Natural killer cell (primary cell): ENCODE results near the gene ZNF577. TPM values are rescaled to one million over a fixed set of nuclear protein-coding genes. Genes with fewer than 3 reads are reported as not detected.

Experiments used
- ATAC-seq, 3 donors: fragments of 150-1000 bp in 2 of 3; fragments of 200-7000 bp in 1 of 3; cut with Tn5 transposase; 1 replicate in 1 of 3; 2 replicates in 2 of 3; pipeline ENCODE4 v1.10.0; 2021; ENCODE audit warnings: mild to moderate bottlenecking in 2 of 3, moderate library complexity in 2 of 3
- DNase-seq, 2 donors: peaks; one replicate each; pipeline versions ENCODE4 v3.0.0 to v3.0.0-alpha.2; 2013 to 2021; ENCODE audit warnings: mixed read lengths in 1 of 2
- H3K27ac ChIP-seq: one replicate; pipeline ENCODE4 v1.5.1; 2013; ENCODE audit warnings: mild to moderate bottlenecking, low read length
- H3K27me3 ChIP-seq: one replicate; pipeline ENCODE4 v1.6.1; 2013; ENCODE audit warnings: low read length; ENCODE audit not compliant: control insufficient read depth, insufficient read depth
- H3K36me3 ChIP-seq: one replicate; pipeline ENCODE4 v1.6.1; 2013; ENCODE audit warnings: low read length; ENCODE audit not compliant: control insufficient read depth, insufficient read depth
- H3K4me1 ChIP-seq: one replicate; pipeline ENCODE4 v1.6.1; 2013; ENCODE audit warnings: low read length; ENCODE audit not compliant: control insufficient read depth, insufficient read depth
- H3K4me3 ChIP-seq: one replicate; pipeline ENCODE4 v1.5.1; 2013; ENCODE audit warnings: low read length
- H3K9me3 ChIP-seq: one replicate; pipeline ENCODE4 v1.6.1; 2013; ENCODE audit warnings: low read length; ENCODE audit not compliant: control insufficient read depth, insufficient read depth
- H3K27ac Mint-ChIP-seq, 2 donors: one replicate each; pipeline ENCODE4 v1.8.0; 2022; ENCODE audit warnings: mild to moderate bottlenecking in 2 of 2, mixed read lengths in 2 of 2, moderate library complexity in 1 of 2
- H3K27me3 Mint-ChIP-seq, 2 donors: one replicate each; pipeline ENCODE4 v1.8.0; 2022; ENCODE audit warnings: low read depth in 2 of 2, mixed read lengths in 2 of 2
- H3K36me3 Mint-ChIP-seq: one replicate; pipeline ENCODE4 v1.8.0; 2022; ENCODE audit warnings: mixed read lengths
- H3K4me1 Mint-ChIP-seq, 2 donors: one replicate each; pipeline ENCODE4 v1.8.0; 2022; ENCODE audit warnings: mixed read lengths in 2 of 2
- H3K4me3 Mint-ChIP-seq: one replicate; pipeline ENCODE4 v1.8.0; 2022; ENCODE audit warnings: mild to moderate bottlenecking, moderate library complexity, mixed read lengths
- H3K9me3 Mint-ChIP-seq, 2 donors: one replicate each; pipeline ENCODE4 v1.8.0; 2022; ENCODE audit warnings: mixed read lengths in 2 of 2
- WGBS: methylation state at CpG from one replicate; pipeline ENCODE4 v1.1.7; 2013; ENCODE audit warnings: missing lambda C conversion rate; ENCODE audit not compliant: insufficient coverage; 5-methylcytosine and 5-hydroxymethylcytosine counted together
- intact Hi-C: fragments of 100-400 bp; cut with micrococcal nuclease; formaldehyde crosslinking; loops from one replicate; pipeline ENCODE4 v1.14.2; 2022
- total RNA-seq, 4 donors: library from RNA; stranded (reverse); fragments of 120-200 nt in 1 of 4; gene quantifications; one replicate each; pipeline versions ENCODE4 v1.2.3 to v1.2.4, GENCODE V29; 2013 to 2022
- TF ChIP-seq, protein P1 (sequence below): fragments of 200-600 bp; IDR thresholded peaks from one replicate; pipeline ENCODE4 v1.8.0; 2022; ENCODE audit warnings: antibody characterized with exemption

The ZNF577 gene
- total RNA-seq, 3 donors from 2014 or later (not counting 1 experiment from before 2014, with no cell fraction given): 8.5 to 15.6 (median 12.4) TPM

DNA sequence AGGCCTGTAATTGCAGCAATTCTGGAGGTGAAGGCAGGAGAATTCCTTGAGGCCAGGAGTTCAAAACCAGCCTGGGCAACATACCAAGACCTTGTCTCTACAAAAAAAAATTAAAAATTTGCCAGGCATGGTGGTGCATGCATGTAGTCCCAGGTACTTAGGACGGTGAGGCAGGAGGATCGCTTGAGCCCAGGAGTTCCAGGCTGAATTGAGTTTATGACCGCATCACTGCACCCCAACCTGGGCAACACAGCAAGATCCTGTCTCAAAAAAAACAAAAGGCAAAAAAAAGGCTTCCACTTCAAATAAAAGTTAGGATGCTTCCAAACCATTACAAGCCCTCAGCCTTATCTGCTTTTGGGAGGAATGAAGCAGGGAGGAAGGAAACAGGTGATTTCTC is 5.2 kb downstream of the ZNF577 start:
- intact Hi-C loops: loop anchor here (10.0 kb wide), 1 partner anchor 62 kb away; no protein-coding TSS in a partner anchor
- no peak for ATAC-seq
- H3K27me3 ChIP-seq: no peaks in the 10 kb centered on the region
- peaks cover 5 to 10% of the 10 kb centered on the region in 2 donors for H3K4me1 Mint-ChIP-seq
- WGBS: 100% methylated on average over 3 of the region's 3 CpGs
- no peak for DNase-seq
- no peak overlapping the region for H3K27ac ChIP-seq
- no peak overlapping the region for H3K4me3 ChIP-seq
- no peaks in the 10 kb centered on the region for H3K27me3 Mint-ChIP-seq
- peaks cover 20% of the 10 kb centered on the region for H3K36me3 ChIP-seq
- peaks cover 57% of the 10 kb centered on the region for H3K9me3 ChIP-seq
- TF ChIP-seq, protein P1, sequence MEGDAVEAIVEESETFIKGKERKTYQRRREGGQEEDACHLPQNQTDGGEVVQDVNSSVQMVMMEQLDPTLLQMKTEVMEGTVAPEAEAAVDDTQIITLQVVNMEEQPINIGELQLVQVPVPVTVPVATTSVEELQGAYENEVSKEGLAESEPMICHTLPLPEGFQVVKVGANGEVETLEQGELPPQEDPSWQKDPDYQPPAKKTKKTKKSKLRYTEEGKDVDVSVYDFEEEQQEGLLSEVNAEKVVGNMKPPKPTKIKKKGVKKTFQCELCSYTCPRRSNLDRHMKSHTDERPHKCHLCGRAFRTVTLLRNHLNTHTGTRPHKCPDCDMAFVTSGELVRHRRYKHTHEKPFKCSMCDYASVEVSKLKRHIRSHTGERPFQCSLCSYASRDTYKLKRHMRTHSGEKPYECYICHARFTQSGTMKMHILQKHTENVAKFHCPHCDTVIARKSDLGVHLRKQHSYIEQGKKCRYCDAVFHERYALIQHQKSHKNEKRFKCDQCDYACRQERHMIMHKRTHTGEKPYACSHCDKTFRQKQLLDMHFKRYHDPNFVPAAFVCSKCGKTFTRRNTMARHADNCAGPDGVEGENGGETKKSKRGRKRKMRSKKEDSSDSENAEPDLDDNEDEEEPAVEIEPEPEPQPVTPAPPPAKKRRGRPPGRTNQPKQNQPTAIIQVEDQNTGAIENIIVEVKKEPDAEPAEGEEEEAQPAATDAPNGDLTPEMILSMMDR: no peak
- H3K4me1 ChIP-seq: no peaks in the 10 kb centered on the region
- peaks cover 37% of the 10 kb centered on the region for H3K36me3 Mint-ChIP-seq
- H3K27ac Mint-ChIP-seq: no peak overlapping the region
- H3K4me3 Mint-ChIP-seq: no peak overlapping the region
- peaks cover 11 to 28% of the 10 kb centered on the region in 2 donors for H3K9me3 Mint-ChIP-seq

DNA sequence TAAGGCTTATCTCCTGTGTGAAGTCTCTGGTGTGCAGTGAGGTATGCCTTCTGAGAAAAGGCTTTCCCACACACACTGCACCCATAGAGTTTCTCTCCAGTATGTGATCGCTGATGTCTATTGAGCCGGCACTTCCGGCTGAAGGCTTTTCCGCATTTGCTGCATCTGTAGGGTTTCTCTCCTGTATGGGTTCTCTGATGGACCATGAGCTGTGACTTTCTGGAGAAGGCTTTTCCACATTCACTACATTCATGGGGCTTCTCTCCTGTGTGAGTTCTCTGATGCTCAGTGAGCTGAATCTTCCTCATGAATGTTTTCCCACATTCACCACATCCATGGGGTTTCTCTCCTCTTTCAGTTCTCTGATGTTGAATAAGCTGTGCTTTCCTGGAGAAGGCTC is 14.7 kb downstream of the ZNF577 start:
- peaks cover 92% of the 10 kb centered on the region for H3K36me3 Mint-ChIP-seq
- intact Hi-C loops: no loop called here
- TF ChIP-seq, protein P1: no peak
- H3K27ac Mint-ChIP-seq: no peak overlapping the region
- DNase-seq (no peak), ATAC-seq (no peak)
- peaks cover 78% of the 10 kb centered on the region for H3K9me3 ChIP-seq
- peaks cover 34 to 55% of the 10 kb centered on the region in 2 donors for H3K9me3 Mint-ChIP-seq
- no peaks in the 10 kb centered on the region for H3K27me3 Mint-ChIP-seq
- H3K27ac ChIP-seq: no peak overlapping the region
- WGBS: no CpG with 5 or more reads among the region's 4 CpGs
- H3K4me1 Mint-ChIP-seq: no peaks in the 10 kb centered on the region
- H3K27me3 ChIP-seq: no peaks in the 10 kb centered on the region
- H3K4me3 ChIP-seq: no peak overlapping the region
- no peak overlapping the region for H3K4me3 Mint-ChIP-seq
- no peaks in the 10 kb centered on the region for H3K4me1 ChIP-seq
- peaks cover 24% of the 10 kb centered on the region for H3K36me3 ChIP-seq

DNA sequence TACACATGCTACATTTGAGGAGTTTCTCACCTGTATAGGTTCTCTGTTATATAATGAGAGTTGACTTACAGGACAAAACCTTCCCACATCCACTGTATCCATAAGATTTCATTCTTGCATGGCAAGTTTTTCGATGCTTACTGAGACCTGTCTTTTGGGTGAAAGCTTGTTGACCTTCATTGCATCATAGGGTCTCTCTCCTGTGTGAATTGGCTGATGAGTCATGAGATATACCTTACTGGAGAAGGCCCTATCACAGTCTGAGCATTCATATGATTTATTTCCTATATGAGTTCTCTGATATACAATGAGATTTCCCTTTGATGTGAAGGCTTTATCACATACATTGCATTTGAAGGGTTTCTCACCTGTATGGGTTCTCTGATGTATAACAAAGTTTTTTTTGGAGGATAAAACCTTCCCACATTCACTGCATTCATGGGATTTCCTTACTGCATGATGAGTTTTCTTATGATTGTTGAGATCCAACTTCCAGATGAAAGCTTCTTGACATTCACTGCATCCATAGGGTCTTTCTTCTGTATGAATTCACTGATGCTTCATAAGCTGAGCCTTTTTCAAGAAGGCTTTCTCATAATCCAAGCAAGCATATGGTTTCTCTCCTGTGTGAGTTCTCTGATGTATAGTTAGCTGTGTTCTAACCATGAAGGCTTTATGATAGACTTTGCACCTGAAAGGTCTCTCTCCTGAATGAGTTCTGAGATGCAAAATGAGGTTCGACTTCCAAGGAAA is 25.7 kb downstream of the ZNF577 start:
- H3K9me3 ChIP-seq: peaks cover 58% of the 10 kb centered on the region
- no peak overlapping the region for H3K27ac ChIP-seq
- 100% methylated on average over 2 of the region's 2 CpGs for WGBS
- ATAC-seq (no peak), DNase-seq (no peak)
- no peaks in the 10 kb centered on the region for H3K4me1 ChIP-seq
- intact Hi-C loops: no loop called here
- no peaks in the 10 kb centered on the region for H3K27me3 ChIP-seq
- H3K4me3 ChIP-seq: no peak overlapping the region
- Mint-ChIP-seq H3K4me3 (no peak overlapping the region), H3K27ac (no peak overlapping the region), H3K36me3 (peaks cover 49% of the 10 kb centered on the region), H3K4me1 (no peaks in the 10 kb centered on the region), H3K27me3 (no peaks in the 10 kb centered on the region), H3K9me3 (peaks cover 12 to 36% of the 10 kb centered on the region in 2 donors)
- TF ChIP-seq, protein P1: no peak
- no peaks in the 10 kb centered on the region for H3K36me3 ChIP-seq

DNA sequence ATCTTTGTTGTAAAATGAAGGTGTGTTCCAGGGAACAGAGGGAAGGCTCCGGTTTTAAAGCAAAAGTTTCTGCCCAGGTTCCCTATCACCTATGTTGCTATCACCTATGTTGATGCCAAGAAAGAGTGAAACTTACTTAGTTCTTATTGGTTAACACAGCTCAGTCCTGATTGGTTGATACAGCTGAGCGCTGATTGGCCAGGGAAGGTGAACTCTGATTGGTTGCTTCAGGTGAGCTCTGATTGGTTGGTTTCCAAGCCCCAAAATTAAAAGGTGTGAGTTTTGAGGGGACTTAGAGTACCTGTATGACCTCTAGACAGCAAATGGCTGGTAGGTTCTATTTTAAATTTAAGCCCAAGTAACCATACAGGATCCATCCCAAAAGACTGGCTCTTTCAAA is 50.6 kb downstream of the ZNF577 start:
- H3K27me3 ChIP-seq: no peaks in the 10 kb centered on the region
- TF ChIP-seq, protein P1: no peak
- H3K27me3 Mint-ChIP-seq: no peaks in the 10 kb centered on the region
- H3K36me3 Mint-ChIP-seq: peaks cover 8% of the 10 kb centered on the region
- H3K36me3 ChIP-seq: no peaks in the 10 kb centered on the region
- H3K4me1 Mint-ChIP-seq: no peaks in the 10 kb centered on the region
- ATAC-seq (no peak), DNase-seq (no peak)
- no peaks in the 10 kb centered on the region for H3K4me1 ChIP-seq
- peaks cover 12% of the 10 kb centered on the region for H3K9me3 ChIP-seq
- H3K4me3 ChIP-seq: no peak overlapping the region
- no peak overlapping the region for H3K27ac ChIP-seq
- 95% methylated on average over 1 of the region's 2 CpGs for WGBS
- H3K9me3 Mint-ChIP-seq: peaks cover 3 to 18% of the 10 kb centered on the region in 2 donors
- intact Hi-C loops: no loop called here
- H3K4me3 Mint-ChIP-seq: no peak overlapping the region
- no peak overlapping the region for H3K27ac Mint-ChIP-seq
